HepG2 (cell line): ENCODE data around the gene CES2. TPM values are rescaled to one million over a fixed set of nuclear protein-coding genes. Genes with fewer than 3 reads are reported as not detected.

Source experiments
- ATF1 ChIP-seq: IDR thresholded peaks from 2 replicates; pipeline ENCODE4 v1.6.1; 2016; ENCODE audit warnings: mild to moderate bottlenecking, control low read depth
- KDM3A ChIP-seq: IDR thresholded peaks from 2 replicates; pipeline ENCODE4 v1.6.1; 2018; ENCODE audit warnings: low read depth, missing compliant biosample characterization
- KDM5B ChIP-seq: sonication (generic); formaldehyde crosslinking; IDR thresholded peaks from 2 replicates; pipeline ENCODE4 v1.4.0; 2020; ENCODE audit warnings: missing genetic modification reagents, mild to moderate bottlenecking, borderline replicate concordance
- KMT2A ChIP-seq: sonication (generic); formaldehyde crosslinking; IDR thresholded peaks from 2 replicates; pipeline ENCODE4 v1.4.0; 2020; ENCODE audit warnings: missing genetic modification reagents
- MAFK ChIP-seq, 2 experiments: IDR thresholded peaks in 1 of 2; conservative IDR thresholded peaks in 1 of 2; 2 replicates each; pipeline ENCODE4 v1.6.1; 2011; ENCODE audit warnings: improper control_type of control experiment in 2 of 2, low read length in 2 of 2
- SMARCC2 ChIP-seq: fragments of 450-650 bp; IDR thresholded peaks from 2 replicates; pipeline ENCODE4 v1.6.1; 2017; ENCODE audit warnings: antibody characterized with exemption, mild to moderate bottlenecking
- STAT5B ChIP-seq: sonication (generic); formaldehyde crosslinking; IDR thresholded peaks from 2 replicates; pipeline ENCODE4 v1.4.0; 2020; ENCODE audit warnings: missing genetic modification reagents
- TFDP2 ChIP-seq: sonication (generic); formaldehyde crosslinking; IDR thresholded peaks from 2 replicates; pipeline ENCODE4 v1.4.0; 2020; ENCODE audit warnings: missing genetic modification reagents
- THAP8 ChIP-seq: sonication (generic); formaldehyde crosslinking; IDR thresholded peaks from 2 replicates; pipeline ENCODE4 v1.5.1; 2020; ENCODE audit warnings: missing genetic modification reagents, mild to moderate bottlenecking, borderline replicate concordance
- YEATS2 ChIP-seq: sonication (generic); formaldehyde crosslinking; IDR thresholded peaks from 2 replicates; pipeline ENCODE4 v1.4.0; 2020; ENCODE audit warnings: missing genetic modification reagents, borderline replicate concordance
- ZC3H13 ChIP-seq: sonication (generic); formaldehyde crosslinking; IDR thresholded peaks from 2 replicates; pipeline ENCODE4 v1.8.1; 2023; ENCODE audit warnings: mild to moderate bottlenecking, missing genetic modification reagents, moderate library complexity
- ZKSCAN8 ChIP-seq: IDR thresholded peaks from 2 replicates; pipeline ENCODE4 v1.6.1; 2016; ENCODE audit warnings: borderline replicate concordance, missing genetic modification reagents, missing compliant biosample characterization
- ZNF17 ChIP-seq: sonication (generic); formaldehyde crosslinking; IDR thresholded peaks from 2 replicates; pipeline ENCODE4 v1.5.0; 2020; ENCODE audit warnings: mild to moderate bottlenecking, missing genetic modification reagents
- ZNF282 ChIP-seq: fragments of 450-650 bp; IDR thresholded peaks from 2 replicates; pipeline ENCODE4 v1.6.1; 2018; ENCODE audit not compliant: partially characterized antibody
- ZNF441 ChIP-seq: sonication (generic); formaldehyde crosslinking; IDR thresholded peaks from 2 replicates; pipeline ENCODE4 v1.7.0; 2021; ENCODE audit warnings: missing genetic modification reagents, borderline replicate concordance
- ZNF598 ChIP-seq: sonication (generic); formaldehyde crosslinking; IDR thresholded peaks from 2 replicates; pipeline ENCODE4 v1.5.1; 2020; ENCODE audit warnings: mild to moderate bottlenecking, missing genetic modification reagents, borderline replicate concordance
- ZNF674 ChIP-seq: sonication (generic); formaldehyde crosslinking; IDR thresholded peaks from 2 replicates; pipeline ENCODE4 v1.5.0; 2020; ENCODE audit warnings: low read depth, mild to moderate bottlenecking, missing genetic modification reagents
- ZNF704 ChIP-seq: sonication (generic); formaldehyde crosslinking; IDR thresholded peaks from 2 replicates; pipeline ENCODE4 v1.8.1; 2023; ENCODE audit warnings: mild to moderate bottlenecking, inconsistent platforms, moderate library complexity, missing genetic modification reagents, borderline replicate concordance
- ZNF747 ChIP-seq: sonication (generic); formaldehyde crosslinking; IDR thresholded peaks from 2 replicates; pipeline ENCODE4 v1.8.1; 2023; ENCODE audit warnings: missing genetic modification reagents, mild to moderate bottlenecking, borderline replicate concordance
- polyA plus RNA-seq, 8 experiments: library from polyadenylated mRNA; depleted of rRNA in 3 of 8; stranded (reverse) in 7 of 8; unstranded in 1 of 8; fragments of >200 nt; fragmentation: Illumina TruSeq in 4 of 8; extraction: Trizol in 4 of 8; gene quantifications; 2 replicates each; pipeline versions ENCODE4 v1.2.1 to v1.2.3, GENCODE V29; 2011 to 2016; ENCODE audit warnings: low read depth in 4 of 8, missing spikeins in 1 of 8, mixed read lengths in 1 of 8; ENCODE audit not compliant: insufficient read depth in 1 of 8
- total RNA-seq, 5 experiments: library from RNA; depleted of rRNA; stranded (reverse); fragments of >200 nt; fragmentation: Illumina TruSeq; extraction: Trizol; gene quantifications; 2 replicates each; pipeline ENCODE4 v1.2.3, GENCODE V29; 2016; ENCODE audit warnings: low read depth in 1 of 5
- TF ChIP-seq, protein P1 (sequence below): sonication (generic); formaldehyde crosslinking; IDR thresholded peaks from 2 replicates; pipeline ENCODE4 v1.5.0; 2020; ENCODE audit warnings: mild to moderate bottlenecking, missing genetic modification reagents
- TF ChIP-seq, protein P2 (sequence below): sonication (generic); formaldehyde crosslinking; IDR thresholded peaks from 2 replicates; pipeline ENCODE4 v1.8.0; 2022; ENCODE audit warnings: mild to moderate bottlenecking, missing genetic modification reagents, borderline replicate concordance

The CES2 gene
- total and polyA plus RNA-seq, 2 of the 13 experiments (the other 11 are each of a cell fraction or from before 2014, with no cell fraction given), result 50.6 to 63.8 TPM

- no peak for TF ChIP-seq TFDP2 (CRISPR knock-in tag)
- TF ChIP-seq KDM3A (CRISPR knock-in tag), result peak; percentile 86
- TF ChIP-seq, protein P1, sequence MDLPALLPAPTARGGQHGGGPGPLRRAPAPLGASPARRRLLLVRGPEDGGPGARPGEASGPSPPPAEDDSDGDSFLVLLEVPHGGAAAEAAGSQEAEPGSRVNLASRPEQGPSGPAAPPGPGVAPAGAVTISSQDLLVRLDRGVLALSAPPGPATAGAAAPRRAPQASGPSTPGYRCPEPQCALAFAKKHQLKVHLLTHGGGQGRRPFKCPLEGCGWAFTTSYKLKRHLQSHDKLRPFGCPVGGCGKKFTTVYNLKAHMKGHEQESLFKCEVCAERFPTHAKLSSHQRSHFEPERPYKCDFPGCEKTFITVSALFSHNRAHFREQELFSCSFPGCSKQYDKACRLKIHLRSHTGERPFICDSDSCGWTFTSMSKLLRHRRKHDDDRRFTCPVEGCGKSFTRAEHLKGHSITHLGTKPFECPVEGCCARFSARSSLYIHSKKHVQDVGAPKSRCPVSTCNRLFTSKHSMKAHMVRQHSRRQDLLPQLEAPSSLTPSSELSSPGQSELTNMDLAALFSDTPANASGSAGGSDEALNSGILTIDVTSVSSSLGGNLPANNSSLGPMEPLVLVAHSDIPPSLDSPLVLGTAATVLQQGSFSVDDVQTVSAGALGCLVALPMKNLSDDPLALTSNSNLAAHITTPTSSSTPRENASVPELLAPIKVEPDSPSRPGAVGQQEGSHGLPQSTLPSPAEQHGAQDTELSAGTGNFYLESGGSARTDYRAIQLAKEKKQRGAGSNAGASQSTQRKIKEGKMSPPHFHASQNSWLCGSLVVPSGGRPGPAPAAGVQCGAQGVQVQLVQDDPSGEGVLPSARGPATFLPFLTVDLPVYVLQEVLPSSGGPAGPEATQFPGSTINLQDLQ, result no peak
- TF ChIP-seq YEATS2 (CRISPR knock-in tag), result peak; percentile 29; the same call in 1 of the 2 replicates
- no peak for TF ChIP-seq STAT5B (CRISPR knock-in tag)
- peak; percentile 70; the same call in 1 of the 2 replicates for TF ChIP-seq KDM5B (CRISPR knock-in tag)
- peak; percentile 74; the same call in 1 of the 2 replicates for TF ChIP-seq ZKSCAN8 (CRISPR knock-in tag)
- no peak for TF ChIP-seq ZNF704 (CRISPR knock-in tag)
- TF ChIP-seq, protein P2, sequence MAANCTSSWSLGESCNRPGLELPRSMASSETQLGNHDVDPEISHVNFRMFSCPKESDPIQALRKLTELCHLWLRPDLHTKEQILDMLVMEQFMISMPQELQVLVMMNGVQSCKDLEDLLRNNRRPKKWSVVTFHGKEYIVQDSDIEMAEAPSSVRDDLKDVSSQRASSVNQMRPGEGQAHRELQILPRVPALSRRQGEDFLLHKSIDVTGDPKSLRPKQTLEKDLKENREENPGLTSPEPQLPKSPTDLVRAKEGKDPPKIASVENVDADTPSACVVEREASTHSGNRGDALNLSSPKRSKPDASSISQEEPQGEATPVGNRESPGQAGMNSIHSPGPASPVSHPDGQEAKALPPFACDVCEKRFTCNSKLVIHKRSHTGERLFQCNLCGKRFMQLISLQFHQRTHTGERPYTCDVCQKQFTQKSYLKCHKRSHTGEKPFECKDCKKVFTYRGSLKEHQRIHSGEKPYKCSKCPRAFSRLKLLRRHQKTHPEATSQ (CRISPR knock-in tag), result no peak
- TF ChIP-seq ZNF282, result no peak
- TF ChIP-seq ATF1 (CRISPR knock-in tag), result no peak
- TF ChIP-seq KMT2A (CRISPR knock-in tag), result no peak
- no peak for TF ChIP-seq MAFK (conservative IDR thresholded peaks at IDR 0.05 in 1 of 2, IDR thresholded peaks at IDR 0.05 in 1 of 2; ENCODE audit: low read length in 2 of 2)
- TF ChIP-seq ZNF674, result no peak
- no peak for TF ChIP-seq THAP8 (CRISPR knock-in tag)
- no peak for TF ChIP-seq ZNF747 (CRISPR knock-in tag)
- TF ChIP-seq ZNF441 (CRISPR knock-in tag), result no peak
- TF ChIP-seq ZNF17, result no peak
- TF ChIP-seq SMARCC2, result no peak
- TF ChIP-seq ZC3H13 (CRISPR knock-in tag), result no peak
- TF ChIP-seq ZNF598 (CRISPR knock-in tag), result no peak
Measured at GRCh38 chr16:66894948-66895688, 40.2 kb upstream of the CES2 start (continued).
